HG03469 (cell line): ENCODE data around the gene OR7G2.
"Not testable (repeated sequence)": the region's sequence is repeated elsewhere in the genome, so short reads cannot be mapped to it uniquely, and the experiment has no call there.

Experiments
- ATAC-seq: cut with Tn5 transposase; IDR thresholded peaks from one replicate; pipeline ENCODE4 v1.9.1; 2021; ENCODE audit warnings: mild to moderate bottlenecking, moderate library complexity, moderate number of reproducible peaks; ENCODE audit not compliant: unreplicated experiment

Gene OR7G2

DNA sequence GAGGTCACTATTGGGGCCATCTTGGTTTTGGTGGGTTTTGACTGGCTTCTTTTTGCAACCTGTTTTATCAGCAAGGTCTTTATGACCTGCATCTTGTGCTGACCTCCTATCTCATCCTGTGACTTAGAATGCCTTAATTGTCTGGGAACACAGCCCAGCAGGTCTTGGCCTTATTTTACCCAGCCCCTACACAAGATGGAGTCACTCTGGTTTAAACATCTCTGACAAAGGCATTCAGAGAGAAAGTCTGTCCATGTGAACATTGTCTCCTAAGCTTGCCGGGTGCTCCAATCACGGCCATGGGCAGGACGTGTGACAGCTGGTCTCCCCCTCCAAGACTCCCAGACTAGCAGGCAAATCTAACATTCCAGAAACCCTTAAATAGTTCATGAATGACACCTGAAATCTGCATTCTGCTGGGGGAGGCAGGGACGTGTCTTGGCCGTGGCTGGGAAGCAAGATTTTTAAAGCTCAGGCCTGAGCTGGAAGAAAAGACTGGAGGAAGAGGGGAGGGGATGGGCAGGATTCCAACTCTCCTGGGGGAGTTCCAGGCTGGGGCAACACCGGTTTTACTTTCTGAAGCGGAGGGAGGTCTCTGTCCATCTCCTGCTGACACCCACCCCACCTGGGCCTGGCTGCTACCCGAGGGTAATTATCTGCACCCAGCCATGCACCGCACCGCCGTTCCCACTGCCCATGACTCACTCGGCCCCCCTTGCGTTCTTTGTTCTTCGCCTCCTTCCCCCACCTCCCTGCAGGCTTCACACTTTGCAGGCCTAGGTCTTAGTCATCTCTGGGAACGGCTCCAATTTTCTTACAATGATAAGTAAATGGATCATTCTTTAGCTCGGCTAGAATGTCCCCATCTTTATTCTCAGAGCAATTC, 32.0 kb downstream of the OR7G2 start:
- ATAC-seq, result no peak

DNA sequence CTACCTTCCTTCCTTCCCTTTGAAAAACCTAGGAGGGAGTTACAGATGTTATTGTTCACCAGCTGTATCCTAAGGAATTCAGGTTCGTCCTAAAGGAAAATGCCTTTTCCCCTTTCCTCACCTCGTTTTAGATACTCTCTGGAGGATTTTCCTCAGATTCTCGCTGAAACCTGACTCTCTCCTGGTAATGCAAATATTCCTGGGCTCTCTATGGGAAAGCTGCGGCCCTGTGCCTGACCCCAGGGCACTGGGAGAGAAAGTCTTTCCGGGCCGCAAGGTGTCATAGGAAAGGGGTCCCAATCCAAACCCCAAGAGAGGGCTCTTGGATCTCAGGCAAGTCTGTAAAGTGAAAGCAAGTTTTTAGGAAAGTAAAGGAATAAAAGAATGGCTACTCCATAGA, 33.5 kb downstream of the OR7G2 start:
- ATAC-seq, result no peak

DNA sequence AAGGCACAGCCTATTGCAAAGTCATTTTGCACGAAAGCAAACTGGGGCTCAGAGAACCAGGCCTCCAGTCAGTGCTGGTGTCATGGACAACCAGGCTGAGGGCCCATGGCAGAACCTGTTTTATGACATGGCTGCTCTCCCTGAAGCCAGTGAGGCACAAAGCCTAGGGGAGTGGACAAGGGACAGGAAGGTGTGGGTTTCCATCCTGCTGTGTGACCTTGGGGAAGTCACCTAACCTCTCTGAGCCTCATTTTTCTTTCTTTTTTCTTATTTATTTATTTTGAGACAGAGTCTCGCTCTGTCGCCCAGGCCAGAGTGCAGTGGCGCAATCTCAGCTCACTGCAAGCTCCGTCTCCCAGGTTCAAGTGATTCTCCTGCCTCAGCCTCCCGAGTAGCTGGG, 35.6 kb downstream of the OR7G2 start:
- ATAC-seq, result not testable (repeated sequence)

DNA sequence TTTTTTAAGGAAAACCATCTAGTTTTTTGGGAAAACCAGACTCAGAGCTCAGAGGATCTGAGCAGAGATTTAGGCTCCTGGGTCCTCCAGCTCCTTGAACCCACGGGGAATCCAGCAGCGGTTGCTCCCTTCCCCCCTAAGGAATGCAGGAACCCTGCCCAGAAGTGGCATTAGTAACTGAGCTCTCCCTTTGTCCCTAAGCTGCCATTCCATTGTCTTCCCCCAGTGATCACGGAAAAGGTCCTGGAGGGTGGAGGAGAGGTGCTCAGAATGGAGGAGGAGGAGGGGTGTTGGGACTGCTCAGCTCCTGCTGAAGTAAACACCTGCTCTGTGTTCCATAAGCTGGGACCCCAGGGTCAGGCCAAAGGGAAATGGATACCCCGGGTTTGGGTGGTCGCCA, 37.2 kb downstream of the OR7G2 start:
- no peak for ATAC-seq

DNA sequence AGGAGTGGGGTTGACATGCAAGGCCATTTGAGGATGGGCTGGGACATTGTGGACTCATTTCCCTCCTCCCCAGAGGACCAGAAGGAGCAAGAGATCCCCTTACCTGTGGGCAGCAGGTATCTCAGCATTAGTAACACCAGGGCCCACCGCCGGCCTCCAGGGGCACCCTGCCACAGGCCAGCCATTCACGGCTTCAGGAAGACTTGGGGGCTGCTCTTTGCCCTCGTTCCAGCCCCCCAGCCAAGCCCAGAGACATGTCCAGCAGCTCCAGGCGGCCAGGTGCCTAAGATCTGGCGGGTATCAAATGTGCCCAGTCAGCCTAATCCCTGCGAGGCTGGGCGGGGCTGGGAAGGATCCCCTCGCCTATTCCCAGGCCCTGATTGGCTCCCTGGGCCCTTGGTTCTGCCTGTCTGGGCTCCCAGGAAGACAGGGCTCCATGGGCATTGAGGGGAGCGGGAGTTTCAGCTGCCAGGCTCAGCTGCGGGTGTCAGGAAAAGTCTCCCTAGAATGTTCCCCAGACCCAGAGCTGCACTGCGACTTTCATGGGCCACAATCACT, 41.7 kb downstream of the OR7G2 start:
- no peak for ATAC-seq

DNA sequence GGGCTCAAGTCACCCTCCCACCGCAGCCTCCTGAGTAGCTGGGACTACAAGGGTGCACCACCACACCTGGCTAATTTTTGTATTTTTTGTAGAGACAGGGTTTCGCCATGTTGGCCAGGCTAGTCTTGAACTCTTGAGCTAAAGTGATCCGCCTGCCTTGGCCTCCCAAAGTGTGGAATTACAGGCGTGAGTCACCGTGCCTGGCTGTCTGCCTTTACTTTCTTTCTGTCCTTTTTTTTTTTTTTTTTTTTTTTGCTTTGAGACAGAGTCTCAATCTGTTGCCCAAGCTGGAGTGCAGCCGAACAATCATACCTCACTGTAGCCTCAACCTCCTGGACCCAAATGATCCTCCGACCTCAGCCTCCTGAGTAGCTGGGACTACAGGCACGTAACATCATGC, 45.4 kb downstream of the OR7G2 start:
- no peak for ATAC-seq

DNA sequence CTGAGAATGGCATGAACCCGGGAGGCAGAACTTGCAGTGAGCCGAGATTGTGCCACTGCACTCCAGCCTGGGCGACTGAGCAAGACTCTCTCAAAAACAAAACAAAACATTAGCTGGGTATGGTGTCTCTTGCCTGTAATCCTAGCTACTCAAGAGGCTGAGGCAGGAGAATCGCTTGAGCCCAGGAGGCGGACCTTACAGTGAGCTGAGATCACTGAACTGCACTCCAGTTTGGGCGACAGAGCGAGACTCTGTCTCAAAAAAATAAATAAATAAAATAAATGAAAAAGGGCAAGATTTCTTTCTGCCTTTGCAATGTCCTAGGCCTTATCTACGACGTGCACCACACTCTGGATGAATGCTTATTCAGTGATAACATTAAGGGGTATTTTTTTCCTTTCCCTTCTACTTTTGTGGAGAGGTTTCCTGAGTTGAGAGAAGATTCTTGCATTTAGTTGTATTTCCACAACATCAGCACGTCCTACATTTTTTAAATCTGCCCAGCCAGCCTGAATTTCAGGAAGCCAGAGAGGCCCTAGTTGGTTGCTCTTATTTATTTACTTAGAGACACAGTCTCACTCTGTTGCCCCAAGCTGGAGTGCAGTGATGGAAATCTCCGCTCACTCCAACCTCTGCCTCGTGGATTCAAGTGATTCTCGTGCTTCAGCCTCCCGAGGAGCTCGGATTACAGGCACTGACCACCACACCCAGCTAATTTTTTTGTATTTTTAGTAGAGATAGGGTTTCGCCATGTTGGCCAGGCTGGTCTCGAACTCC, 46.5 kb downstream of the OR7G2 start:
- no peak for ATAC-seq

DNA sequence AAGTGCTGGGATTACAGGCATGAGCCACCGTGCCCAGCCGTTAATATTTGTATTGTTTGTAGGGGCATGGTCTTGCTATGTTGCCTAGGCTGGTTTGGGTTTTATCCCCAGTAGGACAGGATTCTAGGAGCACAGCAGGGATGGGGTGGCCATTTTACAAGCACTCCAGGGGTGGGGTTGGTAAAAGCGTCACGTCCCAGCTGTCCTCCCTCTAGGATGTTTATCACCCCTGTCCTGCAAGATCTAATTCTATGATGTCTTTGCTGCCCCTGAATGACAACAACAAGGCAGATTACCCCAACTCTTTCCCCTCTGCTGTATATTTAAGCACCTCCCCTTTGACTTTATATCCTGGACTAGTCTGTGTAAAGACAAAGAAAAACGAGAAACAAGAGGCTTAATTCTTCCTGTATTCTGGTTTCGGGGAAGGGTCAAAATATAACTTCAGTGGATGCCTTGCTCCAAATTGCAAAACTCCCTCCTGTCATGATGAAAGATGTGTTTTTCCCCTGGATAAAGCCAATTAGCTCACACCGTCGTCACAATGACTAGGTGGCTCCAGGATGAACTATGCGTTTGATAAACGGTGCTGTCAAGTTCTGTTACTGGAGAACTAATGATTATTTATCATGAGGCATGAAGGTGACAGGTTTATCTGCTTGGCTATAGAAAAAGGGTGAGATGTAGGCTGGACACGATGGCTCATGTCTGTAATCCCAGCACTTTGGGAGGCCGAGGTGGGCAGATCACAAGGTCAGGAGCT, 48.2 kb downstream of the OR7G2 start:
- ATAC-seq, result no peak

DNA sequence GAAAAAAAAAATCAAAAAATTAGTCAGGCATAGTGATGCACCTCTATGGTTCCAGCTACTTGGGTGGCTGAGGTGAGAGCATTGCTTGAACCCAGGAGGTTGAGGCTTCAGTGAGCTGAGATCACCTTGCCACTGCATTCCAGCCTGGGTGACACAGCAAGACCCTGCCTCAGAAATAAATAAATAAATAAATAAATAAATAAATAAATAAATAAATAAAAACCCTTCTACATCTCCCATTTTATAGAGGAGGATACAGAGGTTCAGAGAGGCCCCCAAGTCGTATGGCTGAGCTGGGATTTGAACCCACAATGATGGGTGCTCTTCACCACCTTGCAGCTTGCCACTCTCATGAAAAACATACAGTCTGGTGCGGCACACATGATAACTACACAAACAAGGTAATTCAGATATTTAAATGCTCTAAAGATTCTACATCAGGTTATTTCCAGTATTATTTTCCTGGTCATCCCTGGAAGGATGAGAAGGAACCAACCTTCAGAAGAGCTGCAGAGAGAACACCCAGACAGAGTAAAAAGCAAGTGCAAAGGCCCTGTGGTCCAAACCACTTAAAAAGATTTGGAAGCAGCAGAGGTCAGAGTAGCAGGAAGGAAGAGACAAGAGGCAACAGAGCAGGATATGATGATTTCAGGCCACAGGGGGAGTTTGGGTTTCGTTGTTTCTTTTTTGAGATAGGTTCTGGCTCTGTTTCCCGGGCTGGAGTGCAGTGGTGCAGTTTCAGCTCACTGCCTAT, 49.6 kb downstream of the OR7G2 start:
- no peak for ATAC-seq

DNA sequence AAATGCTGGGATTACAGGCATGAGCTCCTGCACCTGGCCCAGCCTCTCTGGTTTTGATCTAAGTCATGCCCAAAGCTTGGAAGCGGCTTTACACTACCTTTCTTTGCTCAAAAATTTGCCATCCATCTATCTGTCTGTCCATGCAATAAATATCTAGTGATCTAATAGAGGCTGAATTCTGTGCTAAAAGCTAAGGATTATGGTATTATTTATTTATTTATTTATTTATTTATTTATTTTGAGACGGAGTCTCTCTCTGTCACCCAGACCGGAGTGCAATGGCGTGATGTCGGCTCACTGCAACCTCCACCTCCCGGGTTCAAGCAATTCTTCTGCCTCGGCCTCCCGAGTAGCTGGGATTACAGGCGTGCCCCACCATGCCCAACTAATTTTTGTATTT, 51.1 kb downstream of the OR7G2 start:
- not testable (repeated sequence) for ATAC-seq

DNA sequence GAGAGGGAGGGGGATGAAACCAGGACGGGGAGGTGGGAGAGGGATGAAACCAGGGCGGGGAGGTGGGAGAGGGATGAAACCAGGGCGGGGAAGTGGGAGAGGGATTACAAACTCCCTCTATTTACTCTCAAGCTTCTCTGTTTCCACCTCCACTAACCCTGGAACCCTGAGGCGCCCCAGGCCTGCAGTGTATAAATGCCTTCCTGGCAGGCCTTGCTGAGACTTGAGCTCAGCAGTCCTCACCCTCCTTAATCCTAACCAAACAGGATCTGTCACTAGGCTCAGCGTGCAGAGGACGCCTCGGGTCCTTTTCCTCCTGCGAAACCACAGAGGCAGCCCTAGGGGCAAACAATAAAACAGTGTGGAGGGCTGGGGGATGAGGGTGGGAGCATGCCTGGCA, 52.5 kb downstream of the OR7G2 start:
- ATAC-seq, result no peak

DNA sequence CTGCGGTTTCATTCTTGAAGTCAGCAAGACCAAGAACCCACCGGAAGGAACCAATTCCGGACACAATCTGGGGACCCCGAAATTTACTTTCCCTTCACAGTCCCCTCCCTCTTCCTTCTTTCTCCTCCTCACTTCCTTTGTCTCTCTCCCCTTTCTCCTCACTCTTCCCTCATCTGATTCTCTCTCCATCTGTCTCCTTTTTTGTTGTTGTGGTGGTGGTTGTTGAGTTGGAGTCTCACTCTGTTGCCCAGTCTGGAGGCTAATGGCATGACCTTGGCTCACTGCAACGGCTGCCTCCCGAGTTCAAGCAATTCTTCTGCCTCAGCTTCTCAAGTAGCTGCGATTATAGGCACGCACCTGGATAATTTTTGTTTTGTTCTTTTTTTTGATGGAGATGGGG, 53.1 kb downstream of the OR7G2 start:
- no peak for ATAC-seq

DNA sequence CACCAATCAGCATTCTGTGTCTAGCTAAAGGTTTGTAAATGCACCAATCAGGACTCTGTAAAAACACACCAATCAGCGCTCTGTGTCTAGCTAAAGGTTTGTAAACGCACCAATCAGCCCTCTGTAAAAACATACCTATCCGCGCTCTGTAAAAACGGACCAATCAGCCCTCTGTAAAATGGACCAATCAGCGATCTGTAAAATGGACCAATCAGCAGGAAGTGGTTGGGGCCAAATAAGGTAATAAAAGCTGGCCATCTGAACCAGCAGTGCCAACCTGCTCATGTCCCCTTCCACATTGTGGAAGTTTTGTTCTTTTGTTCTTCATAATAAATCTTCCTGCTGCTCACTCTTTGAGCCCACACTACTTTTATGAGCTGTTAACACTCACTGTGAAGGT, 53.6 kb downstream of the OR7G2 start:
- not testable (repeated sequence) for ATAC-seq

DNA sequence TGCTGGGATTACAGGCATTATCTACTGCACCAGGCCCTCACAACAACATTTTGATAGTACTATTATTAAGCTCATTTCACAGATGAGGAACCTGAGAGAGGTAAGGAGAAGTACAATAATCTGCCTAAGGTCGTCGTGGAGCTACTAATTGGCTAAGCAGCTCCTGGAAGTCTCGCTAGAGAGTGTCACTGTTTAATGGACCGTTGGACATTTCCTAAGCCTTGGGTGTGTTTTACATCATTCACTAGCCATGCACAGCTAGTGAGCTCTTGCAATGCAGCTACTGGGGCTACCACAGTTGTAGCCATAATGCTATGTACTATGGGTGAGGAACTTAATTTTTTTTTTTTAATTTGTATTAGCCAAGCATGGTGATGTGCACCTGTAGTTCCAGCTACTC, 54.4 kb downstream of the OR7G2 start:
- no peak for ATAC-seq
